ENCODE data around the gene LUZP1. TPM values are rescaled to one million over a fixed set of nuclear protein-coding genes. Genes with fewer than 3 reads are reported as not detected.

LUZP1 gene
- total RNA-seq, 1 experiment from 2014 or later, result 22.4 TPM

- Histone ChIP-seq H3K27ac (ENCODE audit: low read depth, low read length) (no peak overlapping the region), H3K4me1 (ENCODE audit: control insufficient read depth in 1 of 2, insufficient read depth in 2 of 2, low read length in 2 of 2) (peaks cover 0 to 6% of the 10 kb centered on the region in 2 experiments; a peak in 1 of 4 replicates), H4K20me1 (ENCODE audit: insufficient read depth) (no peaks in the 10 kb centered on the region), H3K79me2 (ENCODE audit: insufficient read depth, low read length) (peaks cover 94% of the 10 kb centered on the region), H3K4me3 (replicated peaks in 1 of 2; ENCODE audit: low read depth in 1 of 2, low read length in 2 of 2) (no peak overlapping the region), H3K9me3 (ENCODE audit: control insufficient read depth in 1 of 2, insufficient read depth in 1 of 2, low read depth in 1 of 2, low read length in 2 of 2) (no peaks in the 10 kb centered on the region), H3K36me3 (ENCODE audit: control insufficient read depth in 1 of 2, insufficient read depth in 2 of 2, low read length in 2 of 2) (no peaks in the 10 kb centered on the region), H3K9me2 (ENCODE audit: insufficient read depth) (no peaks in the 10 kb centered on the region), H3K27me3 (ENCODE audit: insufficient read depth, low read length) (no peaks in the 10 kb centered on the region), H3K9ac (ENCODE audit: low read length) (no peak overlapping the region), H3K4me2 (ENCODE audit: low read length) (no peak overlapping the region), H2AFZ (ENCODE audit: low read depth, low read length, poor library complexity, severe bottlenecking) (no peak overlapping the region)
- ATAC-seq (no peak), DNase-seq (ENCODE audit: low read depth, low spot score) (no peak)
- no TSS peak for BruUV-seq (replicated peaks)
- intact Hi-C loops (cut with micrococcal nuclease), result no loop called here
- no peak for TF ChIP-seq CTCF (IDR thresholded peaks at IDR 0.05 in 2 of 3, conservative IDR thresholded peaks at IDR 0.05 in 1 of 3; ENCODE audit: borderline replicate concordance in 1 of 3, insufficient read depth in 1 of 3, low read depth in 2 of 3, low read length in 2 of 3)
- no peak for TF ChIP-seq FOSL1 (IDR thresholded peaks at IDR 0.05; ENCODE audit: low read depth)
- TF ChIP-seq ZFX (IDR thresholded peaks at IDR 0.05), result no peak
- no peak for TF ChIP-seq ZBTB33 (IDR thresholded peaks at IDR 0.05; ENCODE audit: extremely low read depth, insufficient replicate concordance, low read length)
- no peak for TF ChIP-seq EZH2 (IDR thresholded peaks at IDR 0.05)
- TF ChIP-seq MAX (IDR thresholded peaks at IDR 0.05), result no peak
- no peak for TF ChIP-seq SP1 (IDR thresholded peaks at IDR 0.05; ENCODE audit: low read depth)
- no peak for TF ChIP-seq SRF (IDR thresholded peaks at IDR 0.05; ENCODE audit: low read depth)
- no peak for TF ChIP-seq POLR2AphosphoS5 (IDR thresholded peaks at IDR 0.05; ENCODE audit: low read depth, low read length)
- CTCF ChIA-PET, result interaction anchor here (0.6 to 1.0 kb wide), 2 partner anchors 13 to 24 kb away, joined by 3 read pairs; no protein-coding TSS in a partner anchor
- RAD21 ChIA-PET (ENCODE audit: low non-redundant PET in 1 of 2, low total read pairs in 2 of 2, uncharacterized antibody in 2 of 2, unreplicated experiment in 2 of 2), result no interaction called here
- POLR2A ChIA-PET, result interaction anchor here (1.0 to 1.4 kb wide), 2 partner anchors 8 to 10 kb away, joined by 3 to 5 read pairs; partner anchors contain the start of gene LUZP1
Observed at GRCh38 chr1:23159963-23160877, 8.4 kb downstream of the LUZP1 start.
